Measurements from ENCODE around the gene ARHGAP19.
"Not testable (repeated sequence)": the region's sequence is repeated elsewhere in the genome, so short reads cannot be mapped to it uniquely, and the experiment has no call there.

ARHGAP19 gene

GRCh38 chr10:97280783-97281182, 11.7 kb downstream of the ARHGAP19 start:
- DNase-seq (ENCODE audit: low read depth in 2 of 2): peak; percentile 4 to 9

GRCh38 chr10:97279121-97279815, 13.2 kb downstream of the ARHGAP19 start:
- no peak for DNase-seq (ENCODE audit: low read depth in 2 of 2)

GRCh38 chr10:97278491-97278989, 13.9 kb downstream of the ARHGAP19 start:
- no peak for DNase-seq (ENCODE audit: low read depth in 2 of 2)

GRCh38 chr10:97277551-97277950, 14.9 kb downstream of the ARHGAP19 start:
- no peak for DNase-seq (ENCODE audit: low read depth in 2 of 2)

GRCh38 chr10:97274828-97275227, 17.6 kb downstream of the ARHGAP19 start:
- DNase-seq (ENCODE audit: low read depth in 2 of 2): no peak

GRCh38 chr10:97273700-97274099, 18.7 kb downstream of the ARHGAP19 start:
- no peak for DNase-seq (ENCODE audit: low read depth in 2 of 2)

GRCh38 chr10:97270523-97271154, 21.8 kb downstream of the ARHGAP19 start:
- no peak for DNase-seq (ENCODE audit: low read depth in 2 of 2)

GRCh38 chr10:97267671-97268070, 24.8 kb downstream of the ARHGAP19 start:
- DNase-seq (ENCODE audit: low read depth in 2 of 2): no peak

GRCh38 chr10:97265095-97265494, 27.3 kb downstream of the ARHGAP19 start:
- DNase-seq (ENCODE audit: low read depth in 2 of 2): not testable (repeated sequence)

GRCh38 chr10:97263971-97264370, 28.5 kb downstream of the ARHGAP19 start:
- DNase-seq (ENCODE audit: low read depth in 2 of 2): no peak

- DNase-seq (ENCODE audit: low read depth in 2 of 2): no peak
Measured at GRCh38 chr10:97261656-97262055, 30.8 kb downstream of the ARHGAP19 start.

- DNase-seq (ENCODE audit: low read depth in 2 of 2): no peak
Measured at GRCh38 chr10:97261183-97261582, 31.3 kb downstream of the ARHGAP19 start.

GRCh38 chr10:97259119-97259518, 33.3 kb downstream of the ARHGAP19 start:
- DNase-seq (ENCODE audit: low read depth in 2 of 2): no peak

- DNase-seq (ENCODE audit: low read depth in 2 of 2): no peak
Measured at GRCh38 chr10:97256356-97256755, 36.1 kb downstream of the ARHGAP19 start.

GRCh38 chr10:97255512-97256293, 36.7 kb downstream of the ARHGAP19 start:
- DNase-seq (ENCODE audit: low read depth in 2 of 2): no peak

- DNase-seq (ENCODE audit: low read depth in 2 of 2): no peak
Measured at GRCh38 chr10:97254694-97255093, 37.7 kb downstream of the ARHGAP19 start.

- no peak for DNase-seq (ENCODE audit: low read depth in 2 of 2)
Measured at GRCh38 chr10:97250952-97251351, 41.5 kb downstream of the ARHGAP19 start.

- DNase-seq (ENCODE audit: low read depth in 2 of 2): no peak
Measured at GRCh38 chr10:97243836-97244235, 48.6 kb downstream of the ARHGAP19 start.

- DNase-seq (ENCODE audit: low read depth in 2 of 2): no peak
Measured at GRCh38 chr10:97238855-97239254, 53.6 kb downstream of the ARHGAP19 start.

GRCh38 chr10:97235353-97235752, 57.1 kb downstream of the ARHGAP19 start:
- no peak for DNase-seq (ENCODE audit: low read depth in 2 of 2)

GRCh38 chr10:97234400-97234799, 58.0 kb downstream of the ARHGAP19 start:
- DNase-seq (ENCODE audit: low read depth in 2 of 2): no peak

- no peak for DNase-seq (ENCODE audit: low read depth in 2 of 2)
Measured at GRCh38 chr10:97230146-97230545, 62.3 kb downstream of the ARHGAP19 start.

All from stimulated activated CD4-positive, alpha-beta T cell treated with anti-CD3 and anti-CD28 coated beads, Interleukin-15, amount 100 ng/mL, for 48 hours (primary cell).